ENCODE measurements around the gene SURF2.

DNA sequence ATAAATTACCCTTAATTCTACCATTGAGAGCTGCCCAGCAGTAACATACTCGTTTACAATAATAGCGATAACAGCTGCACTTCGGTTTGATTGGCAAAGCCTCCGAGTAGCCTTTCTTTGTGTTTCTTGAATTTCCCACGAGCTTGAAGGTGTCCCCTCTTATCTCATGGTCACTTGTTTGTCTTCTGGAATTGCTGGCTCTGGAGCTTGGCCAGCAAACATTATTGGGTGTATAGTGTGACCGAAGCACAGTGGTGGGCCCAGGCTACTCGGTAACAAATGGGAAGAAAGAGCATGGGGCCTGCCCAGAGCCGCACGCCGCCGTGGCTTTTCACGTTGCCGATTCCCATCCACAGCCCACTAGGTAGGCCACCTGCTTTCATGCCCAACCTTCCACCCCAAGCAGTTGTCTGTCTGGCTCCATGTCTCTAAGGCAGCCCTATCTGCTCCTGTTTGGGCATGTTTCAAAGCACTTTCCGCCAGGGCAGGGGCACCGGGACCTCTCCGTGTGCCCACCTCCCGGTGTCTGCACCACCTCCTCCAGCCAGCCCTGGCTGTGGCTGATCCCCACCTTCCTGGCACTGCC is 28.5 kb downstream of the SURF2 start:
- TF ChIP-seq, protein P1, sequence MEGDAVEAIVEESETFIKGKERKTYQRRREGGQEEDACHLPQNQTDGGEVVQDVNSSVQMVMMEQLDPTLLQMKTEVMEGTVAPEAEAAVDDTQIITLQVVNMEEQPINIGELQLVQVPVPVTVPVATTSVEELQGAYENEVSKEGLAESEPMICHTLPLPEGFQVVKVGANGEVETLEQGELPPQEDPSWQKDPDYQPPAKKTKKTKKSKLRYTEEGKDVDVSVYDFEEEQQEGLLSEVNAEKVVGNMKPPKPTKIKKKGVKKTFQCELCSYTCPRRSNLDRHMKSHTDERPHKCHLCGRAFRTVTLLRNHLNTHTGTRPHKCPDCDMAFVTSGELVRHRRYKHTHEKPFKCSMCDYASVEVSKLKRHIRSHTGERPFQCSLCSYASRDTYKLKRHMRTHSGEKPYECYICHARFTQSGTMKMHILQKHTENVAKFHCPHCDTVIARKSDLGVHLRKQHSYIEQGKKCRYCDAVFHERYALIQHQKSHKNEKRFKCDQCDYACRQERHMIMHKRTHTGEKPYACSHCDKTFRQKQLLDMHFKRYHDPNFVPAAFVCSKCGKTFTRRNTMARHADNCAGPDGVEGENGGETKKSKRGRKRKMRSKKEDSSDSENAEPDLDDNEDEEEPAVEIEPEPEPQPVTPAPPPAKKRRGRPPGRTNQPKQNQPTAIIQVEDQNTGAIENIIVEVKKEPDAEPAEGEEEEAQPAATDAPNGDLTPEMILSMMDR (IDR thresholded peaks at IDR 0.05; ENCODE audit: extremely low read depth in 1 of 2, insufficient read depth in 1 of 2, low read depth in 1 of 2, low read length in 2 of 2), result no peak
- TF ChIP-seq POLR2A (IDR thresholded peaks at IDR 0.05; ENCODE audit: low read depth, low read length), result no peak
